ENCODE measurements around the gene SCD.
"Not testable (repeated sequence)": the region's sequence is repeated elsewhere in the genome, so short reads cannot be mapped to it uniquely, and the experiment has no call there.

Gene SCD

DNA sequence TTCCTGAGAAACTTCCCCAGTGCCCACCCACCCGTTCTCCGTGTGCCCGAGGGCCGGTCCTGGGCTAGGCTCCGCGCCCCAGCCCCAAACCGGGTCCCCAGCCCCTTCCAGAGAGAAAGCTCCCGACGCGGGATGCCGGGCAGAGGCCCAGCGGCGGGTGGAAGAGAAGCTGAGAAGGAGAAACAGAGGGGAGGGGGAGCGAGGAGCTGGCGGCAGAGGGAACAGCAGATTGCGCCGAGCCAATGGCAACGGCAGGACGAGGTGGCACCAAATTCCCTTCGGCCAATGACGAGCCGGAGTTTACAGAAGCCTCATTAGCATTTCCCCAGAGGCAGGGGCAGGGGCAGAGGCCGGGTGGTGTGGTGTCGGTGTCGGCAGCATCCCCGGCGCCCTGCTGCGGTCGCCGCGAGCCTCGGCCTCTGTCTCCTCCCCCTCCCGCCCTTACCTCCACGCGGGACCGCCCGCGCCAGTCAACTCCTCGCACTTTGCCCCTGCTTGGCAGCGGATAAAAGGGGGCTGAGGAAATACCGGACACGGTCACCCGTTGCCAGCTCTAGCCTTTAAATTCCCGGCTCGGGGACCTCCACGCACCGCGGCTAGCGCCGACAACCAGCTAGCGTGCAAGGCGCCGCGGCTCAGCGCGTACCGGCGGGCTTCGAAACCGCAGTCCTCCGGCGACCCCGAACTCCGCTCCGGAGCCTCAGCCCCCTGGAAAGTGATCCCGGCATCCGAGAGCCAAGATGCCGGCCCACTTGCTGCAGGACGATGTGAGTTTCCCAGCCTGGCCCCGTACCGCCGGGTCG lies at the start of gene SCD:
SCD (plus strand) TSS at position 469 of the 803 bp plus-strand sequence; CDS start at position 741, 272 bp downstream.
- DNase-seq, result peak; percentile 68 to 73

DNA sequence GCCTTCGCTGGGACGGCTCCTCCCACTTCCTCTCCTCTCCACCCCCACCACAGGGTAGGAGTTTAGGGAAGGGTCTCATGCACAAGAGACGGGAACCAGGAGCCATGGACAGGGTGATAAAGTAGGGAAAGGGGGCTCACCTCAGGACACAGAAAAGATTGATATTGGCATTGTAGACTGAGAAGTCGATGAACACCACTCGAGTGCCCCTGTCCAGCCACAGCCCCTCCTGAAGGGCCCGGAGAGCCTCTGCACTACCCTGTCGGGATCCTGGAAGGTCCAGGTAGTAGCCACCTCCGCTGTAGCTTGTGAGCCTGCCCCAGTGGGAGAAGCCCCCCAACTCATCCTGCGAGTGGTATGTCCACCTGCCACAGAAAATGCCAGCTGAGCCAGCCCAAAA lies 49.8 kb upstream of the SCD start:
- DNase-seq, result no peak

DNA sequence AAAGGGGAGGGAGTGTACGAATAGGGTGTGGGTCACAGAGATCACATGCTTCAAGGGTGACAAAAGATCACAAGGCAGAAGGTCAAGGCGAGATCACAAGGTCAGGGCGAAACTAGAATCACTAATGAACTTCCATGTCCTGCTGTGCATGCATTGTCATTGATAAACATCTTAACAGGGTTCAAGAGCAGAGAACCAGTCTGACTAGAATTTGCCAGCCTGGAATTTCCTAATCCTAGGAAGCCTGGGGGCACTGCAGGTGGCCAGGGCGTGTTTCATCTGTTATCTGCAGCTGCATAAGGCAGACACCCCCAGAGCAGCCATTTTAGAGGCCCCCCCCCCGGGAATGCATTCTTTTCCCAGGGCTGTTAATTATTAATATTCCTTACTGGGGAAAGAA lies 45.9 kb upstream of the SCD start:
- DNase-seq, result not testable (repeated sequence)

DNA sequence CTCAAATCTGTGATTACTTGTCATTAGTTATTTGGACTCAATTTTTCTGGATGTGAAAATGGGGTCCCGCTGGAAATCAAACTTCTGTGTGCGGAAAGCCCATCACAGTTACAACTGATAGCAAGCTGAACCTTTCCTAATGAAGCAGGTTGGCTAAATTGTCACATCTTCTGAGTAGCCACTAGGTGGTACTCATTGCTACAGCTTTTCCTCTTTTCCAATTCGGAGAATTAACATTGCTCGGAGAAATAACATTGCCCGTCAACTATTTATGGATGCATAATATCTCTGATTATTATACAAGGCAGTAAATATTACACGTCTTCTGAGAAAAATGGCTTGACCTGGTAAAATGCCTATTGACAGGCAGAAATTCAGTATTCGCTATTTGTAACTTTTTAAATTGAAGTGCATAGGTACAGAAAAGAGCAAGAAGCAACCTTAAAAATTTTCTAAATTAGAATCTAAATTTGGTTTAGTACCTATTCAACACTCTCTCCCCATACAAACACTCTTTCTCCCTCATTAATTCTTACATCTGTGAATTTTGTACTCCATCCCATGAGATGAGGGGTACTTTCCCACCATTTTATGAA lies 43.2 kb upstream of the SCD start:
- DNase-seq, result no peak

DNA sequence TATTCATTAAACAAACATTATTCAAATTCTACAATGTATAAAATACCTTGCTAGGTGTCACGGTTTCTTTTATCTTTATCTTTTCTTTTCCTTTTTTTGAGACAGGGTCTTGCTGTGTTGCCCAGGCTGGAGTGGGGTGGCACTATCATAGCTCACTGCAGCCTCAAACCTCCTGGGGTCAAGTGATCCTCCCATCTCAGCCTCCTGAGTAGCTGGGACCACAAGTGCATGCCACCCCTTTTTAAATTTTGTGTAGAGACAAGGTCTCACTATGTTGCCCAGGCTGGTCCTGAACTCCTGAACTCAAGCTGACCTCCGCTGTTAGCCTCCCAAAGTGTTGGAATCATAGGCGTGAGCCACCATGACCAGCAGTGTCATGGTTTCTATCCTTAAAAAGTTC lies 42.6 kb upstream of the SCD start:
- no peak for DNase-seq

DNA sequence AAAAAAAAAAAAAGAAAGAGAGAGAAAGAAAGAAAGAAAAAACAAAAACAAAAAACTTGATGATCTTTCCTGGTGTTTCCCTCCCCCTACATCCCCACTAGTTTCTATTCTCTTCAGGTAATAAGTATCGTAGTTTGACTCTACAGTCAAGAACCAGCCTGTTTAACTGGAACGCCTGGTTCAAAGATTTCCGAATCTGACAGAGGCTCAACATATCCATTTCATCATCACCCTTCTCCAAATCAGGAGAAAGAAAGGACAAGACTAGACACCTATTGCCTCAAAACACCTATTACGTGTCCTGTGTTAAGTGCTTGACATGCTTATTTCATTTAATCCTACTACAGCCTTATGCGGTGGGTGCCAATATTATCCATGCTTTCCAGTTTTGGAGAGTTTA lies 40.2 kb upstream of the SCD start:
- no peak for DNase-seq

DNA sequence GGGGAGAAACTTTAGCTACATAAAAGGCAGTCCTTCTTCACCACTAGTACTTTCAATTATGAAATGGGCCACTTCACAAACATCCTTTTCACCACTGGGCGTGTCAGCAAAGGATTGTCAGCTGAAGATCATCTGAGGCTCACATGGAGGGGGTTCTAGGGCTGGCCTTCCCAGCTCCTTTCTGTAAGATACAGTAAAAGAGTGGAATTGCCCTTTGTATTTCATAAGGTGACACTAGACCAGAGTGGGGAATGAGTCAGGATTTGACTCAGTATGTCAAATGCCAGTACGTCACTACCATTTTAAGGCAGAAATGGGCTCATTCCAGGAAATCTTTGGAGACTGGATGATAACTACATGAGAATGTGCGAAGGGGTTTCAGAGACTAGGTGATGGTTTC lies 39.3 kb upstream of the SCD start:
- DNase-seq, result no peak

DNA sequence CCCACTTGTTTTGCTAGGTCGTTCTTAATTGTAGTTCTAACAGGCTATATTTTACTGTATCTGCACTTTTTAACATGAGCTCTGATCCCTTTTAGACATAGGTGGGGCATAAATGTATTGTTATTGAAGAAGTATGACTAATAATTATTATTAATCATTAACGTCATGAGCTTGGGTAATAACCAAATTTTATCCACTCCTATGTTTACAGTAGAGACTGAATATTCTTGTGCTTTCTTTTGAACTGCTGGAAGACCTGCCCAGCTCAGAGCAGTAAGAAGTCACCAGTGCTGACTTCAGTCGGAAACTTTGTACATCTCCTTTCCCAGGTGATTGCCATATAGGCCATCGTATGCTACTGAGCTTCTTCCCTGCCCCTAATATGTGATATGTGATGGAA lies 35.7 kb upstream of the SCD start:
- DNase-seq, result no peak

DNA sequence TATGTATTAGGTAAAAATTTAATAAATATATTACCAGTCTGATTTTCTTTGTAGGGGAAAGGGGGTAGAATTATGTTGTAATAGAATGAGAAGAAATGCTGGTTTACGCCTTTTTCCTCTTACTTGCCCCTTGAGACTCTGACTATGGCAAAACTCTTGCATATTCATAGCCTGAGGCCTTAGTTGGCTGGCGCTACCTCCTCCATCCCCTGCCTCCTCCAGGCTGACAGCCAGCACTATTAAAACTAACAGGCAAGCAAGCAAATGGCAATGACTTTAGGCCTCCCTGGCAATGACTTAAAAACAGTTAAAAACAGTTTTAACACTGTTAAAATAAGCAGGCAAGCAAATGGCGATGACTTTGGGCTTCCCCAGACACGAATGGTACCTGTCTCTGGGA lies 31.4 kb upstream of the SCD start:
- DNase-seq, result no peak

DNA sequence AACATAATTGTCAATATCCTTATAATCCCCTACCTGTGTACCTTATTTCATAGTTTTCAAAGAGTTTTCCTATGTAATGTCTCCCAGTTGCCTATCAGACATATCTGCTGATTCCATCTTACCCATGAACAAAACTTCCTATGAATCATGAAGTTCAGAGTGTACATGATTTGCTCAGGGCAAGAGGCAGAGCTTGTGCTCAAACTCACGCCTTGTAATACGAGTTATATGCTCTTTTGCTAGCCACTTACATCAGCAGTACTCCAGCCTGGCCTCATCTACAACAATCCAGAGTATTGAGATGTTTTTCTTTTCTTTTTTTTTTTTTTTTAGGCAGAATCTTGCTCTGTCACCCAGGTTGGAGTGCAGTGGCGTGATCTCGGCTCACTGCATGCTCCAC lies 28.8 kb upstream of the SCD start:
- no peak for DNase-seq

DNA sequence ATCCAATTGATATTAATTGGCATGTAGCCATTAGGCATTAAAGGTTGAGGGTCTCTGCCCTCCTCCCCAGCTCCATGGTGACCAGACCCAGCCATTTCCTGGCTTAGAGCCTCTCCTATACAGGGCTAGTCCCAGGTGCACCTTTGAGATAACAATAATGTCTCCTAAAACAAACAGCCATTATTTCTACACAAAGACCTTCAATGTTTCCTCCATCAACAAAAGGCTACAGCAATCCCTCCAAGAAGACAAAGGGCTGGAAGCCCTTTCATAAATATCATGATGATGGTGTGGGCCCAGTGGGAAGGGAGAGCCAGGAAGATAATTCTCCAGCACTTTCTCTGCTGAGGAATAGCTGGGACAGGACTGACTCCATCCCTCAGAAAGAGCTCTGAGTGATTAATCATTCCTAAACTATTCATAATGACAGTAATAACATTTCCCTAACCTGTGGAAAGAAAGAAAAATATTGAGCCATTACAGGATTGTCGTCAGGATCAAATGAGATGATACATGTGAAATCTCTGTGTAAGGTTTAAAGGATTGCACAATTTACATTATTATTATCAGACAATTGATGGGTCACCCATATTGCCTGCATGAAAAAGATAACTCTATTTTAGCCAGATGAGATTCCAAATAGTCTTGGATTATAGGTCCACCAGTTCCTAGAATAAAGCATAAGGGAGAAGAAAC lies 27.2 kb upstream of the SCD start:
- DNase-seq, result no peak

DNA sequence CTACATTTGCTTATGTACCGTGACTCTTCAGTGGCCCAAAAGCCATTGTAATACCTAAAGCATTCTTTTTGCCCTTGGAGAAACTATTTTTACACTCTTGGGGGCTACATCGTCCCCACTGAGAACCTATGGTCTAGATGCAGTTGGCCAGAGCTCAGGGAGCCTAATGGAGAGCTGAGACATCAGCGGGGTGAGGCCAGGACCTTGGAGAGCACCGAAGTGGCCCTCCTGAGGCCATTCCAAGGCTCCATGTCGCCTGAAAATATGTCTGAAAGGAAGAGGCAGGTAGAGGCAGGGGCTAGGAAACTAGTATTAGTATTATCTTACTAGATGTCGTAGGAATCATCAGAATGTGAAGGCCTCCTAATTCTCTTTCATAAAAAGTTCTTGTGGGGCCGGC lies 21.9 kb upstream of the SCD start:
- no peak for DNase-seq

DNA sequence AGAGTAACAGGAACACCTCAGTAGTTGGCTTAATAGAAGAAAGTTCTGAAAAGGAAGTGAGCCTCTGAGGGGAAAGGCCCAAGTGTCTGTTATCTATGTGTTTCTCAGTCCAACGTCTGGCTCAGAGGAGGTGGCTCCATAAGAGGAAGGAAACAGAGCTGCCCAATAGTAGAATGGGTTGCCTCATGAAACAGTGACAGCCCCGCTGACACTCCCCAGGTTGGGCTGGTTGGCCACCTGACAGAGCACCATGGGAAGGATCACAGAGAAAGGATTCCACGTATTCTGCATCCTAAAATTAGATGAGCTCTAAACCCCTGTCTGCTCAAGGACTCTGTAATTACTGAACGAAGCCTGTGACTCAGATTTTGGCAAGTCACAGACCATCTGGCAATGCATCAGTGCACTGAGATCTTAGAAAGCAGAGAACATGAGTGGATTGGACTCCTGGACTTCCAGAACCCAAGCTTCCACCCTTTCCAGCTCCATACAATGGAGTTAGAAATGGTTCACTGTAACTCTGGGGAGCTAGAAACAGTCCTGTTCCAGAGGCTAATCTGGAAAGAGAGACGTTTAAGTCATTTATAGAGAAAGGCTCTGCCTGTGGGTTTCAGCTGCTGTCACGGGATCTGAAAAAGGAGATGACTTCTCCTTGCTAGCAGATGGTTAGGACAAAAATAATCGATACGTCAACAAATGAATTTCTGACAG lies 19.9 kb upstream of the SCD start:
- no peak for DNase-seq

DNA sequence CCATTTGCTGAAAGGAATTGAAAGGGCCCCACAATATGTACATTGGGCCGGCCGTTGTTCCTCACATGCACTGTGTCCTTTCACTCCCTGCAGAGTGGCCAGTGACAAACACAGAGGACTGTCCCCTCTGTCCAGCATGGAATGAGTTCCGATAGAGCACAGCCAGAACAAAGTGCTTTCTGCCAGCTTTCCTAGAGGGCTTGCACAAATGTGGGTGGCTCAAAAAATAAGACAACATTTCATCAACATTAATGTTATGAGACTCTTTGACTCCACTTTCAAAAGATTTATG lies 19.4 kb upstream of the SCD start:
- no peak for DNase-seq

DNA sequence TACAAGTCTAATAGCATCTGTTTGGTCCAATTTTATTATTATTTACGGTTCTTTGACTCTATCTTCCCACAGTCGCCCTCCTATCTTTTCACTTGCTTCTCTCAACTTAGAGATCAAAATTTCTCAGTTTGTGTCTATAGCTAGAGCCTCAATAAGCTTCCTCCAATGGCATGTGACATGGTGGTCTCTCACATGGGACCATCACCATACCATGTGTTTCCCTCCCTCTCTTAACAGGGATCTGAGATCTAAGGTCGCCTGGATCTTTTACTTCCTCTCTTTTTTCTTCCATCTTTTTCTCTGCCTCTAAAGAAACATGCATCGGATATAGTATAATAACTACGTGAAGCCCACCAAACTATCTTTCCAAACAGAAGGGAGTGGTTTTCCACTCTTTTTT lies 18.8 kb upstream of the SCD start:
- no peak for DNase-seq

DNA sequence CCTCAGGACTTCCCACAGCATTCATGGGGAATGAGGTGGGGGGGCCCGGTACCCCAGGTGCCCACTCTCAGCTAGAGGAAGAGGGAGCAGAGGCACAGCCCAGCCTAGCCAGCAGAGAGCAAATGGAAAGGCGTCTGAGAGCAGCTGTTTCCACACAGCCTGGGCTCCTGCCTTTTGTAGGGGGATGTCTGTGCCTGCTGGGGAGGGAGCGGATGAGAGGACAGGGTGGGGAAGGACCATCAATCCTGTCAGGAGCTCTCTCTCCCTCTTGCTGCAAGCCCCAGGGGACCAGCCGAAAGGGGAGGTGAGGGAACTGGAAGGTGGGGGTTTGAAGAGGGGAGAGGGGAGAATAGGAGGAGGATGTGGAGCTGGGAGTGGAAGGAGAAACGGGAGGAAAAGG lies 17.0 kb upstream of the SCD start, which contains the start of gene PKD2L1:
PKD2L1 (minus strand) TSS at position 150 of the 400 bp plus-strand sequence; CDS start at position 25, 125 bp downstream.
- DNase-seq, result no peak

DNA sequence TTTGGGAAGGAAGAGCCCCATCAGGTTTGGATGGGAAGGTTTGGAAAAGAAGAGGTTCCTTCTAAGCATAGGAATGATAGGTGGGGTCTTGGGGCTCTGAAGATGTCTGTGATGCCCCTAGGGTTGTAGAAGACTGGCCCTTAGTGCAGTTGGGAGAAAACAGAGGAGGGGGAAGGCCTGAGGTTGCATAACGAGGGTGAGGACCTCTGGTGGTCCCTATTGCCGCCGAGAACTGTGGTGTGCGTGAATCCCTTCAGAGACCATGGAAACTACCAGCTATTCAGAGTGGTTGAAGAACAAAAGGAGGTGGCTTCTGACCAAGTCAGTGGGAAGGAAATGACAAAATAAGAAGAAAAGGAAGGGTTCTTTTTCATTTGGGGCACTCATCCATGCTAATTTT lies 13.9 kb upstream of the SCD start:
- DNase-seq, result no peak

DNA sequence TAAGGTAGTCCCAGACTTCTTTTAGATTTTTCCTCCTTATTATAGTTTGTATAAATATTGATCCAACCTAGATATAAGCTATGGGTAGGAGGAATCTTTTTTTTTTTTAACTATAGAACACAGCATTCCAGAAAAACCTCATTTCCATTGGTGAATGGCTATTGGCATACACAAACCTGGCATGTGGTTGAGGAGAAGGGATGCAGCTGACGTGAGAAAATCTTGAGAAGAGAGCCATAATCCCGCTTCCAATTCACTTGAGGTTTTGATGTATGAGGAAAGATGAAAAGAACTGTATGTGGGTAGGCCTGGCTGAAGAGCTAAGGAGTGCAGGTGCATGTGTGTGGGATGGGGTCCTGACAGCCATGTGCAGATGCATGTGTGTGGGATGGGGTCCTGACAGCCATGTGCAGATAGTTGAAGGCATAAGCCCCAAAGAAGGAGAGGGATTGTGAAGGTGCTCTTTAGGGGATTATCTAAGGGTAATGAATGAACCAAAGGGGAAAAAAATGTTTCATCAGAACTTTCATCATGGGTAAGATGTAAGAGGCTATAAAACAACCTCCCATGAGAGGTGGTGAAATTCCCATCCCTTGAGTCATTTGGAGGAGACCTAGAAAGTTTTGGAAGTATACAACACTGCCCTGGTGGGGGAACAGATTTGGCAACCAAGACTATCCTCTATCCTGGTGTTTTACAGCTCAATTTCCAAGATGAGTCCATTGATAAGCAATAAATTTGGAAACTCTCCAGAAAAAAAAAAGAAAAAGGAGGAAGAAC lies 13.2 kb upstream of the SCD start:
- no peak for DNase-seq

DNA sequence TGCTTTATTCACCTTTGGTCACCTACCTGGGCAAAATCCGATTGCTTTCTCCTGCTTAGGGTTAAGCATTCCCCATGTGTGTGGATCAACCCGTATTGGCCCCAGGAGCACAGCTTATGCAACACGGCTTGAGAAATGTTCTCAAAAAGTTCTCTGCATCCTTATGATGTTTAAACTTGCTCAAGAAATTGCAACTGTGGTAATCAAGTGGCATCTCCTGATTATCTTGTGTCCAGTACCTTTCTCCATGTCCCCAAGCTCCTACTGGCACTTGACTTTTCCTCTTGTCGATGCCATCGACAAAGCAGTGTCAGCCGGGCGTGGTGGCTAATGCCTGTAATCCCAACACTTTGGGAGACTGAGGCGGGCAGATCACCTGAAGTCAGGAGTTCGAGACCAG lies 12.3 kb upstream of the SCD start:
- no peak for DNase-seq

DNA sequence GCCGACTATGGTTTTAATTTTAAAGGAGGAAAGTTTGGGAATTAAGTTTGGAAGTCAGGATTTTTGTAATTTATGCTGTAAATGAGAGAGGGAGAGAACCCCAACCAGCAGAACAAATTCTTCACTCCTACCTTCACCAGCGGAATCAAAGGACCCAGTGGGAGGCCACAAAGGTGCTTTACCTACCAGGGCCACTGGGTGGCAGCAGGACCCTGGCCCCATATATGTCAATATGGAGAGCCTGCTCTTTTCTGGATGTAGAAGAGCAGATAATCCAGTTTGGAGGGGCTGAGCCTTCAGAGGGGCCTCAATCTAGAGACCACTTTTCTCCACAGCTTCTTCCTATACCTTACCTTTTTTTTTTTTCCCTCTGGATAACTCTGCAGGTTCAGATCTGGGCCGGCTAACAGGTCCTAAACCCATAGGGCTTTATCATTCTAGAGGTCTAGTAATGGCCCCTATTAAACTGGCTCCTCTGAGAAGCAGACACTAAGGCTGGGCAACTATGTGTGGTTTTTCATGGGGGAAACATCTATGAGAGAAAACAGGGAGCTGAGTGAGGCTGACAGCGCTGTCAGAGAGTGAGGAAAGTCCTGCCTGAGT lies 8.5 kb upstream of the SCD start:
- peak; percentile 80 for DNase-seq

DNA sequence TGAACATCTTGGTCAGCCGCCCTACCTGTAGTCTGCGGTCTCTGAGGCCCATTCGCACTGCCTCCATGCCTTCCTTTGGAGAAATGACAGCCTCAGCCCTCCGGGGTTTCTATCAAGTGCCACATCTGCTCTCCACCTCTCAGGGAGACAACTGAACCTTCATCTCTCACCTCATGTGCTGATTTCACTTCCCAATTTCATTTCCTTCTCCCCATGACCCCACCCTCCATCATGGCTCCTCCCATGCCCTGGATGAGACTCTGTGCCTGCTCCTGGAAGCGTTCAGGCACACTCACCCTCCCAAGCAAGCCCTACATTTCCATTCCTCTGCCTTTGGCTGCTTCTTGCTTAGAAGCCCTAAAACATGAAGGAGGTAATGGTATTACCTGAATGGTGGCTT lies 7.8 kb upstream of the SCD start:
- no peak for DNase-seq

All from stimulated activated CD4-positive, alpha-beta T cell treated with anti-CD3 and anti-CD28 coated beads, Interleukin-2, amount 100 ng/mL, for 48 hours (primary cell).